HEK293 (cell line): ENCODE data around the gene CRYGN.

ENCODE experiments used
- GLI2 ChIP-seq: fragments of 450-650 bp; formaldehyde crosslinking; IDR thresholded peaks from 2 replicates; pipeline ENCODE4; 2017; ENCODE audit warnings: missing biosample characterization, missing genetic modification characterization, low read depth, borderline replicate concordance
- IKZF3 ChIP-seq: fragments of 450-650 bp; IDR thresholded peaks from 2 replicates; pipeline ENCODE4 v1.5.0; 2018; ENCODE audit warnings: missing biosample characterization, mild to moderate bottlenecking, missing genetic modification characterization, moderate library complexity
- KLF10 ChIP-seq: fragments of 450-650 bp; IDR thresholded peaks from 2 replicates; pipeline ENCODE4 v1.5.1; 2018; ENCODE audit warnings: missing biosample characterization, mild to moderate bottlenecking, missing genetic modification characterization
- SALL2 ChIP-seq: fragments of 450-650 bp; formaldehyde crosslinking; IDR thresholded peaks from 2 replicates; pipeline ENCODE4 v1.5.0; 2017; ENCODE audit warnings: missing biosample characterization, mild to moderate bottlenecking, missing genetic modification characterization, borderline replicate concordance
- ZFP41 ChIP-seq: fragments of 450-650 bp; formaldehyde crosslinking; IDR thresholded peaks from 2 replicates; pipeline ENCODE4 v1.5.1; 2016; ENCODE audit warnings: missing biosample characterization, missing genetic modification characterization, borderline replicate concordance
- ZNF10 ChIP-seq: fragments of 450-650 bp; formaldehyde crosslinking; IDR thresholded peaks from 2 replicates; pipeline ENCODE4 v1.5.1; 2017; ENCODE audit warnings: missing biosample characterization, missing genetic modification characterization
- ZNF155 ChIP-seq: fragments of 450-650 bp; formaldehyde crosslinking; IDR thresholded peaks from 2 replicates; pipeline ENCODE4 v1.5.1; 2016; ENCODE audit warnings: missing biosample characterization, missing genetic modification characterization
- ZNF16 ChIP-seq: fragments of 450-650 bp; formaldehyde crosslinking; IDR thresholded peaks from 2 replicates; pipeline ENCODE4 v1.5.1; 2016; ENCODE audit warnings: low read depth, missing biosample characterization, missing genetic modification characterization
- ZNF169 ChIP-seq: fragments of 450-650 bp; formaldehyde crosslinking; IDR thresholded peaks from 2 replicates; pipeline ENCODE4 v1.5.1; 2016; ENCODE audit warnings: missing biosample characterization, missing genetic modification characterization
- ZNF19 ChIP-seq: fragments of 450-650 bp; formaldehyde crosslinking; IDR thresholded peaks from 2 replicates; pipeline ENCODE4; 2016; ENCODE audit warnings: missing biosample characterization, missing genetic modification characterization, low read depth
- ZNF335 ChIP-seq: fragments of 450-650 bp; formaldehyde crosslinking; conservative IDR thresholded peaks from 2 replicates; pipeline ENCODE4 v1.5.1; 2016; ENCODE audit warnings: missing biosample characterization, missing genetic modification characterization
- ZNF394 ChIP-seq: fragments of 450-650 bp; formaldehyde crosslinking; IDR thresholded peaks from 2 replicates; pipeline ENCODE4 v1.5.1; 2016; ENCODE audit warnings: missing biosample characterization, missing genetic modification characterization, mild to moderate bottlenecking, moderate library complexity, borderline replicate concordance
- ZNF626 ChIP-seq: fragments of 450-650 bp; sonication (Bioruptor Pico); formaldehyde crosslinking; IDR thresholded peaks from 2 replicates; pipeline ENCODE4 v1.5.1; 2018; ENCODE audit warnings: missing biosample characterization, missing genetic modification characterization, inconsistent platforms
- ZNF660 ChIP-seq: fragments of 450-650 bp; IDR thresholded peaks from 2 replicates; pipeline ENCODE4 v1.5.1; 2018; ENCODE audit warnings: missing biosample characterization, mild to moderate bottlenecking, missing genetic modification characterization
- ZNF768 ChIP-seq: fragments of 450-650 bp; formaldehyde crosslinking; IDR thresholded peaks from 2 replicates; pipeline ENCODE4 v1.5.1; 2018; ENCODE audit warnings: missing biosample characterization, mild to moderate bottlenecking, missing genetic modification characterization
- TF ChIP-seq, protein P1 (sequence below): fragments of 450-650 bp; formaldehyde crosslinking; IDR thresholded peaks from 2 replicates; pipeline ENCODE4 v1.5.1; 2016; ENCODE audit warnings: missing biosample characterization, missing genetic modification characterization
- TF ChIP-seq, protein P2 (sequence below): fragments of 450-650 bp; formaldehyde crosslinking; IDR thresholded peaks from 2 replicates; pipeline ENCODE4 v1.5.1; 2016; ENCODE audit warnings: missing biosample characterization, missing genetic modification characterization
- TF ChIP-seq, protein P3 (sequence below): fragments of 450-650 bp; formaldehyde crosslinking; IDR thresholded peaks from 2 replicates; pipeline ENCODE4 v1.5.1; 2016; ENCODE audit warnings: missing biosample characterization, missing genetic modification characterization, borderline replicate concordance
- TF ChIP-seq, protein P4 (sequence below): fragments of 450-650 bp; formaldehyde crosslinking; IDR thresholded peaks from 2 replicates; pipeline ENCODE4 v1.5.1; 2016; ENCODE audit warnings: missing biosample characterization, missing genetic modification characterization
- TF ChIP-seq, protein P5 (sequence below): fragments of 450-650 bp; formaldehyde crosslinking; IDR thresholded peaks from 2 replicates; pipeline ENCODE4 v1.5.1; 2016; ENCODE audit warnings: missing biosample characterization, missing genetic modification characterization
- TF ChIP-seq, protein P6 (sequence below): fragments of 450-650 bp; formaldehyde crosslinking; optimal IDR thresholded peaks from 2 replicates; pipeline ENCODE3; 2016; ENCODE audit warnings: missing biosample characterization, mild to moderate bottlenecking, missing genetic modification characterization
- TF ChIP-seq, protein P7 (sequence below): fragments of 450-650 bp; formaldehyde crosslinking; IDR thresholded peaks from 2 replicates; pipeline ENCODE4 v1.5.1; 2017; ENCODE audit warnings: missing biosample characterization, missing genetic modification characterization
- TF ChIP-seq, protein P8 (sequence below): fragments of 450-650 bp; formaldehyde crosslinking; IDR thresholded peaks from 2 replicates; pipeline ENCODE4 v1.5.1; 2016; ENCODE audit warnings: missing biosample characterization, missing genetic modification characterization, borderline replicate concordance

The CRYGN gene

DNA sequence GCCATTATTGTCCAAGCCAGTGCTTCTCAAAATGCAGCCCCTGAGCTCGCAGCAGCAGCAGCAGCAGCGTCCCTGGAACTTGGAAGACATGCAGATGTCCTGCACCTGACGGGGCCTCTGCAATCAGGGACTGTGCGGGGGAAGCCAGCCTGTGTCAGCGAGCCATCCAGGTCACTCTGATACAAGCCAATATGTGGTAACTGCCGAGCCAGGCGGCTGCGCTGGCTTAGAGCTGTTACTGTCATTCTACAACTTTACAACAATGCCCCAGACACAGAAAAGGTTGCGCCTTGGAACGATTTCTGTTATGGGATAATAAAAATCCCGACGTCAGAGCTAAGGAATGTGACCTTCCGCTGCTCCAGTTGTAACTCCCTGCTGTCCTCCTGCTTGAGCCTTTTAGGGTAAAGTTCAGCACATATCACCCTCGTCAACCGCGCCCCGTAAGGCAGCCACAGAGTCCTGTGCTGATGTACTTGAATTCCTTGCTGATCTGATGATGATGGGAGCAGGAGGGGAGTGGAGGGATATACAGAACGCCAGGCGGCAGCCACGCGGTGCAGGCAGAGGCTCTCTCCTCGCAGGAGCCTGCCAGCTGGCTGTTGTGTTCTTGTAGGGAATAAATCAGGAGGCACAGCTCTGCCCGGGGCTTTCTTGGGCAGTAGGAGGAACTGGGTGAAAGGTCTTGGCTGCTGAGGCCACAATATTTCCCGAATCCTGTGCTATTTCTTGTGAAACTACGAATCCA is 20.0 kb upstream of the CRYGN start (continued):
- TF ChIP-seq, protein P1, sequence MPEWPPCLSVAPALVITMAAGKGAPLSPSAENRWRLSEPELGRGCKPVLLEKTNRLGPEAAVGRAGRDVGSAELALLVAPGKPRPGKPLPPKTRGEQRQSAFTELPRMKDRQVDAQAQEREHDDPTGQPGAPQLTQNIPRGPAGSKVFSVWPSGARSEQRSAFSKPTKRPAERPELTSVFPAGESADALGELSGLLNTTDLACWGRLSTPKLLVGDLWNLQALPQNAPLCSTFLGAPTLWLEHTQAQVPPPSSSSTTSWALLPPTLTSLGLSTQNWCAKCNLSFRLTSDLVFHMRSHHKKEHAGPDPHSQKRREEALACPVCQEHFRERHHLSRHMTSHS (tag by site-specific recombination): no peak
- peak; percentile 78 for TF ChIP-seq ZNF335
- no peak for TF ChIP-seq ZFP41 (tag by site-specific recombination)
- TF ChIP-seq KLF10: no peak; the same call in 1 of the 2 replicates
- TF ChIP-seq GLI2 (tag by site-specific recombination): no peak
- TF ChIP-seq, protein P2, sequence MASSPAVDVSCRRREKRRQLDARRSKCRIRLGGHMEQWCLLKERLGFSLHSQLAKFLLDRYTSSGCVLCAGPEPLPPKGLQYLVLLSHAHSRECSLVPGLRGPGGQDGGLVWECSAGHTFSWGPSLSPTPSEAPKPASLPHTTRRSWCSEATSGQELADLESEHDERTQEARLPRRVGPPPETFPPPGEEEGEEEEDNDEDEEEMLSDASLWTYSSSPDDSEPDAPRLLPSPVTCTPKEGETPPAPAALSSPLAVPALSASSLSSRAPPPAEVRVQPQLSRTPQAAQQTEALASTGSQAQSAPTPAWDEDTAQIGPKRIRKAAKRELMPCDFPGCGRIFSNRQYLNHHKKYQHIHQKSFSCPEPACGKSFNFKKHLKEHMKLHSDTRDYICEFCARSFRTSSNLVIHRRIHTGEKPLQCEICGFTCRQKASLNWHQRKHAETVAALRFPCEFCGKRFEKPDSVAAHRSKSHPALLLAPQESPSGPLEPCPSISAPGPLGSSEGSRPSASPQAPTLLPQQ: peak; percentile 51; the same call in 1 of the 2 replicates
- TF ChIP-seq ZNF394 (tag by site-specific recombination): peak; percentile 81; the same call in 1 of the 2 replicates
- TF ChIP-seq ZNF768 (tag by site-specific recombination): no peak
- TF ChIP-seq ZNF16 (tag by site-specific recombination): no peak
- TF ChIP-seq, protein P3, sequence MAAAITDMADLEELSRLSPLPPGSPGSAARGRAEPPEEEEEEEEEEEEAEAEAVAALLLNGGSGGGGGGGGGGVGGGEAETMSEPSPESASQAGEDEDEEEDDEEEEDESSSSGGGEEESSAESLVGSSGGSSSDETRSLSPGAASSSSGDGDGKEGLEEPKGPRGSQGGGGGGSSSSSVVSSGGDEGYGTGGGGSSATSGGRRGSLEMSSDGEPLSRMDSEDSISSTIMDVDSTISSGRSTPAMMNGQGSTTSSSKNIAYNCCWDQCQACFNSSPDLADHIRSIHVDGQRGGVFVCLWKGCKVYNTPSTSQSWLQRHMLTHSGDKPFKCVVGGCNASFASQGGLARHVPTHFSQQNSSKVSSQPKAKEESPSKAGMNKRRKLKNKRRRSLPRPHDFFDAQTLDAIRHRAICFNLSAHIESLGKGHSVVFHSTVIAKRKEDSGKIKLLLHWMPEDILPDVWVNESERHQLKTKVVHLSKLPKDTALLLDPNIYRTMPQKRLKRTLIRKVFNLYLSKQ (tag by site-specific recombination): no peak
- TF ChIP-seq, protein P4, sequence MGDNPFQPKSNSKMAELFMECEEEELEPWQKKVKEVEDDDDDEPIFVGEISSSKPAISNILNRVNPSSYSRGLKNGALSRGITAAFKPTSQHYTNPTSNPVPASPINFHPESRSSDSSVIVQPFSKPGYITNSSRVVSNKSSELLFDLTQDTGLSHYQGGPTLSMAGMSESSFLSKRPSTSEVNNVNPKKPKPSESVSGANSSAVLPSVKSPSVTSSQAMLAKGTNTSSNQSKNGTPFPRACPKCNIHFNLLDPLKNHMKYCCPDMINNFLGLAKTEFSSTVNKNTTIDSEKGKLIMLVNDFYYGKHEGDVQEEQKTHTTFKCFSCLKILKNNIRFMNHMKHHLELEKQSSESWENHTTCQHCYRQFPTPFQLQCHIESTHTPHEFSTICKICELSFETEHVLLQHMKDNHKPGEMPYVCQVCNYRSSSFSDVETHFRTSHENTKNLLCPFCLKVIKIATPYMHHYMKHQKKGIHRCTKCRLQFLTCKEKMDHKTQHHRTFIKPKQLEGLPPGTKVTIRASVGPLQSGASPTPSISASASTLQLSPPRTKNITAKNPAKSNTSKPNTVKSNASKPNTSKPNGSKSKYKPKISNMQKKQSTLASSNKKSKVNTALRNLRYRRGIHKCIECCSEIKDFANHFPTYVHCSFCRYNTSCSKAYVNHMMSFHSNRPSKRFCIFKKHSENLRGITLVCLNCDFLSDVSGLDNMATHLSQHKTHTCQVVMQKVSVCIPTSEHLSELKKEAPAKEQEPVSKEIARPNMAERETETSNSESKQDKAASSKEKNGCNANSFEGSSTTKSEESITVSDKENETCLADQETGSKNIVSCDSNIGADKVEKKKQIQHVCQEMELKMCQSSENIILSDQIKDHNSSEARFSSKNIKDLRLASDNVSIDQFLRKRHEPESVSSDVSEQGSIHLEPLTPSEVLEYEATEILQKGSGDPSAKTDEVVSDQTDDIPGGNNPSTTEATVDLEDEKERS (tag by site-specific recombination): no peak
- TF ChIP-seq, protein P5, sequence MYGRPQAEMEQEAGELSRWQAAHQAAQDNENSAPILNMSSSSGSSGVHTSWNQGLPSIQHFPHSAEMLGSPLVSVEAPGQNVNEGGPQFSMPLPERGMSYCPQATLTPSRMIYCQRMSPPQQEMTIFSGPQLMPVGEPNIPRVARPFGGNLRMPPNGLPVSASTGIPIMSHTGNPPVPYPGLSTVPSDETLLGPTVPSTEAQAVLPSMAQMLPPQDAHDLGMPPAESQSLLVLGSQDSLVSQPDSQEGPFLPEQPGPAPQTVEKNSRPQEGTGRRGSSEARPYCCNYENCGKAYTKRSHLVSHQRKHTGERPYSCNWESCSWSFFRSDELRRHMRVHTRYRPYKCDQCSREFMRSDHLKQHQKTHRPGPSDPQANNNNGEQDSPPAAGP: peak; percentile 57; the same call in 1 of the 2 replicates
- TF ChIP-seq ZNF10 (tag by site-specific recombination): peak; percentile 53
- TF ChIP-seq ZNF19: no peak
- no peak for TF ChIP-seq SALL2 (tag by site-specific recombination)
- no peak for TF ChIP-seq ZNF169 (tag by site-specific recombination)
- TF ChIP-seq, protein P6, sequence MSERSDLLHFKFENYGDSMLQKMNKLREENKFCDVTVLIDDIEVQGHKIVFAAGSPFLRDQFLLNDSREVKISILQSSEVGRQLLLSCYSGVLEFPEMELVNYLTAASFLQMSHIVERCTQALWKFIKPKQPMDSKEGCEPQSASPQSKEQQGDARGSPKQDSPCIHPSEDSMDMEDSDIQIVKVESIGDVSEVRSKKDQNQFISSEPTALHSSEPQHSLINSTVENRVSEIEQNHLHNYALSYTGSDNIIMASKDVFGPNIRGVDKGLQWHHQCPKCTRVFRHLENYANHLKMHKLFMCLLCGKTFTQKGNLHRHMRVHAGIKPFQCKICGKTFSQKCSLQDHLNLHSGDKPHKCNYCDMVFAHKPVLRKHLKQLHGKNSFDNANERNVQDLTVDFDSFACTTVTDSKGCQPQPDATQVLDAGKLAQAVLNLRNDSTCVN (tag by site-specific recombination): peak; percentile 16
- TF ChIP-seq ZNF155: no peak
- no peak for TF ChIP-seq ZNF626
- no peak; the same call in 1 of the 2 replicates for TF ChIP-seq IKZF3
- no peak for TF ChIP-seq ZNF660 (tag by site-specific recombination)
- TF ChIP-seq, protein P7, sequence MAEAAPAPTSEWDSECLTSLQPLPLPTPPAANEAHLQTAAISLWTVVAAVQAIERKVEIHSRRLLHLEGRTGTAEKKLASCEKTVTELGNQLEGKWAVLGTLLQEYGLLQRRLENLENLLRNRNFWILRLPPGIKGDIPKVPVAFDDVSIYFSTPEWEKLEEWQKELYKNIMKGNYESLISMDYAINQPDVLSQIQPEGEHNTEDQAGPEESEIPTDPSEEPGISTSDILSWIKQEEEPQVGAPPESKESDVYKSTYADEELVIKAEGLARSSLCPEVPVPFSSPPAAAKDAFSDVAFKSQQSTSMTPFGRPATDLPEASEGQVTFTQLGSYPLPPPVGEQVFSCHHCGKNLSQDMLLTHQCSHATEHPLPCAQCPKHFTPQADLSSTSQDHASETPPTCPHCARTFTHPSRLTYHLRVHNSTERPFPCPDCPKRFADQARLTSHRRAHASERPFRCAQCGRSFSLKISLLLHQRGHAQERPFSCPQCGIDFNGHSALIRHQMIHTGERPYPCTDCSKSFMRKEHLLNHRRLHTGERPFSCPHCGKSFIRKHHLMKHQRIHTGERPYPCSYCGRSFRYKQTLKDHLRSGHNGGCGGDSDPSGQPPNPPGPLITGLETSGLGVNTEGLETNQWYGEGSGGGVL (tag by site-specific recombination): no peak
- TF ChIP-seq, protein P8, sequence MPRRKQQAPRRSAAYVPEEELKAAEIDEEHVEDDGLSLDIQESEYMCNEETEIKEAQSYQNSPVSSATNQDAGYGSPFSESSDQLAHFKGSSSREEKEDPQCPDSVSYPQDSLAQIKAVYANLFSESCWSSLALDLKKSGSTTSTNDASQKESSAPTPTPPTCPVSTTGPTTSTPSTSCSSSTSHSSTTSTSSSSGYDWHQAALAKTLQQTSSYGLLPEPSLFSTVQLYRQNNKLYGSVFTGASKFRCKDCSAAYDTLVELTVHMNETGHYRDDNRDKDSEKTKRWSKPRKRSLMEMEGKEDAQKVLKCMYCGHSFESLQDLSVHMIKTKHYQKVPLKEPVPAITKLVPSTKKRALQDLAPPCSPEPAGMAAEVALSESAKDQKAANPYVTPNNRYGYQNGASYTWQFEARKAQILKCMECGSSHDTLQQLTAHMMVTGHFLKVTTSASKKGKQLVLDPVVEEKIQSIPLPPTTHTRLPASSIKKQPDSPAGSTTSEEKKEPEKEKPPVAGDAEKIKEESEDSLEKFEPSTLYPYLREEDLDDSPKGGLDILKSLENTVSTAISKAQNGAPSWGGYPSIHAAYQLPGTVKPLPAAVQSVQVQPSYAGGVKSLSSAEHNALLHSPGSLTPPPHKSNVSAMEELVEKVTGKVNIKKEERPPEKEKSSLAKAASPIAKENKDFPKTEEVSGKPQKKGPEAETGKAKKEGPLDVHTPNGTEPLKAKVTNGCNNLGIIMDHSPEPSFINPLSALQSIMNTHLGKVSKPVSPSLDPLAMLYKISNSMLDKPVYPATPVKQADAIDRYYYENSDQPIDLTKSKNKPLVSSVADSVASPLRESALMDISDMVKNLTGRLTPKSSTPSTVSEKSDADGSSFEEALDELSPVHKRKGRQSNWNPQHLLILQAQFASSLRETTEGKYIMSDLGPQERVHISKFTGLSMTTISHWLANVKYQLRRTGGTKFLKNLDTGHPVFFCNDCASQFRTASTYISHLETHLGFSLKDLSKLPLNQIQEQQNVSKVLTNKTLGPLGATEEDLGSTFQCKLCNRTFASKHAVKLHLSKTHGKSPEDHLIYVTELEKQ (tag by site-specific recombination): peak; percentile 18; the same call in 1 of the 2 replicates
